Colonic mucosa (tissue), 4 donors: ENCODE results near the gene CHPT1. TPM values are rescaled to one million over a fixed set of nuclear protein-coding genes. Genes with fewer than 3 reads are reported as not detected.

Source experiments
- DNase-seq: peaks from one replicate; pipeline ENCODE4 v3.0.0-alpha.2; 2020
- H3K27ac ChIP-seq: fragments of 200-600 bp; one replicate; pipeline ENCODE4 v1.8.0; 2021
- H3K27me3 ChIP-seq: fragments of 200-600 bp; one replicate; pipeline ENCODE4 v1.8.0; 2021
- H3K36me3 ChIP-seq: fragments of 200-600 bp; one replicate; pipeline ENCODE4 v1.8.0; 2021
- H3K4me1 ChIP-seq: fragments of 200-600 bp; one replicate; pipeline ENCODE4 v1.8.0; 2021; ENCODE audit warnings: mild to moderate bottlenecking
- H3K4me3 ChIP-seq: fragments of 200-600 bp; one replicate; pipeline ENCODE4 v1.8.0; 2021
- H3K9ac ChIP-seq, 2 donors: one replicate each; pipeline ENCODE4 v1.7.0; 2013; ENCODE audit warnings: control low read depth in 2 of 2, low read depth in 2 of 2, low read length in 2 of 2
- H3K9me3 ChIP-seq: fragments of 200-600 bp; one replicate; pipeline ENCODE4 v1.8.0; 2021
- intact Hi-C: fragments of 100-400 bp; cut with DNase I; formaldehyde crosslinking; loops from one replicate; pipeline ENCODE4 v1.14.1; 2022
- total RNA-seq, 2 donors: library from RNA; stranded (reverse); fragmentation: NEBNext Ultra II Directional in 1 of 2; extraction: Animal tissue kit (Norgen Biotek cat#: 25700) in 1 of 2; gene quantifications; one replicate each; pipeline ENCODE4 v1.2.1, GENCODE V29; 2021
- TF ChIP-seq, protein P1 (sequence below): fragments of 200-600 bp; IDR thresholded peaks from one replicate; pipeline ENCODE4 v1.8.0; 2022; ENCODE audit warnings: antibody characterized with exemption, mild to moderate bottlenecking
- donor health status: healthy.
- donor health status: DM: no; HTN: no; CAD: no.
- donor health status: DM: no; HTN: no; CAD: no.

The CHPT1 gene
- total RNA-seq, 2 donors from 2014 or later: 88.6 to 108 TPM

DNA sequence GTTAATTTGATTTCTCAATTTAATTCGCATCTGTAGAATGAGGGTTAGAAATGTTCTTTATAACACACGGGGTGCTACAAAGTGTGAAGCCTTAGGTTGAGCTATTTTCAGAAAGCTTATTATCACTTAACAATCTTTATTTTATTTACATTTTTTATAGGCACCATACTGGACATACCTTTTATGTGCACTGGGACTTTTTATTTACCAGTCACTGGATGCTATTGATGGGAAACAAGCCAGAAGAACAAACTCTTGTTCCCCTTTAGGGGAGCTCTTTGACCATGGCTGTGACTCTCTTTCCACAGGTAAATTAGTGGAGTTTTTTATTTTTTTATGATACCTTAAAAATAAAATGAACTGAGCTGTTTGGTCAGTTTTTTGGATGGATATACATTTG lies 16.5 kb downstream of the CHPT1 start:
- intact Hi-C loops: no loop called here
- TF ChIP-seq, protein P1, sequence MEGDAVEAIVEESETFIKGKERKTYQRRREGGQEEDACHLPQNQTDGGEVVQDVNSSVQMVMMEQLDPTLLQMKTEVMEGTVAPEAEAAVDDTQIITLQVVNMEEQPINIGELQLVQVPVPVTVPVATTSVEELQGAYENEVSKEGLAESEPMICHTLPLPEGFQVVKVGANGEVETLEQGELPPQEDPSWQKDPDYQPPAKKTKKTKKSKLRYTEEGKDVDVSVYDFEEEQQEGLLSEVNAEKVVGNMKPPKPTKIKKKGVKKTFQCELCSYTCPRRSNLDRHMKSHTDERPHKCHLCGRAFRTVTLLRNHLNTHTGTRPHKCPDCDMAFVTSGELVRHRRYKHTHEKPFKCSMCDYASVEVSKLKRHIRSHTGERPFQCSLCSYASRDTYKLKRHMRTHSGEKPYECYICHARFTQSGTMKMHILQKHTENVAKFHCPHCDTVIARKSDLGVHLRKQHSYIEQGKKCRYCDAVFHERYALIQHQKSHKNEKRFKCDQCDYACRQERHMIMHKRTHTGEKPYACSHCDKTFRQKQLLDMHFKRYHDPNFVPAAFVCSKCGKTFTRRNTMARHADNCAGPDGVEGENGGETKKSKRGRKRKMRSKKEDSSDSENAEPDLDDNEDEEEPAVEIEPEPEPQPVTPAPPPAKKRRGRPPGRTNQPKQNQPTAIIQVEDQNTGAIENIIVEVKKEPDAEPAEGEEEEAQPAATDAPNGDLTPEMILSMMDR: no peak
- Histone ChIP-seq H3K9ac (no peak overlapping the region), H3K9me3 (no peaks in the 10 kb centered on the region), H3K4me1 (no peaks in the 10 kb centered on the region), H3K36me3 (no peaks in the 10 kb centered on the region), H3K27me3 (no peaks in the 10 kb centered on the region), H3K27ac (peak overlapping the region; percentile 62), H3K4me3 (no peak overlapping the region)
- no peak for DNase-seq

DNA sequence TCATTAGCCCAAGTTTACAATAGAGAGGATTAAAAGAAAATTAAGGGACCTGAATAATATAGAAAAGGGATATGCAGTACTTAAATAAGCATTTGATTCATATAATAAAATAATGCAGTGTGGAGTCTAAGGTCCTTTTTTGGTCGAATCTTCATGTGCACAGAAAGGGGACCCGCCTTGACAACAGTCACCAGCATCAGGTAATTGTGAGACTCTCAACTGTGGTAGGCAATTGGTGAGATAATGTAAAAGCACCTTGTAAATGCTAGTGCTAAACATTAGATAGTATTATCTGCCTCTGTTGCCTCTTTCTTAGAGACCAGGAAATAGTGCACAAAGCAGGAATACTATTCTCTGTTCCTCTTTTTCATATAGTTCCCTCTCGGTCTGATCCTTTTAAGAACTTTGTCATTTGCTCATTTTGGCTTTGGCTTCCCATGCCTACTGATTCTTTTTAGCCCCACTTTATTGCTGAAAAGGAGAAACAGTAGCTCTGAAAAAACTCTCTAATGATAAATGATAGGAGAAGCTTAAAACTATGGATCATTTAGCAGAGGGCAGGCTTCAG lies 17.5 kb downstream of the CHPT1 start:
- no peaks in the 10 kb centered on the region for H3K27me3 ChIP-seq
- no peaks in the 10 kb centered on the region for H3K36me3 ChIP-seq
- no peaks in the 10 kb centered on the region for H3K9me3 ChIP-seq
- H3K4me1 ChIP-seq: no peaks in the 10 kb centered on the region
- H3K4me3 ChIP-seq: no peak overlapping the region
- intact Hi-C loops: no loop called here
- TF ChIP-seq, protein P1: no peak
- H3K9ac ChIP-seq: no peak overlapping the region
- H3K27ac ChIP-seq: peak overlapping the region; percentile 62
- DNase-seq: no peak

DNA sequence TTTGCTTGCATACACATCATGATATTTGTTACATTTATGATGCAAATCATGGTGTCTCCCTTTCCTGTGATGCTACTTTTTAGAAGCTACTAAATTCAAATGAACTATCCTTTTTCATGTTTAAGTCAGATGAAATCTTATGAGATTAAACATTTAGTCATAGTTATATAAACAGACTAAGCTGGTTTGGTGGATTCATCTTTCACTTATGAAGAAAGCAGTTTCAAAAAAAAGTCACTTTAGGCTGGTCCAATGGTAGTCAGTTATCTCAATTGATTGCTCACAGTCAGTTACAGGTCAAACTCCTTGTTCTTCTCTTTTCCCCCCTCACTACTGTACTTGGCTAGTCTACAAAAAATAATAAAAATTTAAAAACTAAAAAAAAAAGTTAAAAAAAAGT lies 22.1 kb downstream of the CHPT1 start:
- no peak for DNase-seq
- Histone ChIP-seq H3K27ac (no peak overlapping the region), H3K4me1 (no peaks in the 10 kb centered on the region), H3K4me3 (no peak overlapping the region), H3K27me3 (no peaks in the 10 kb centered on the region), H3K9ac (no peak overlapping the region), H3K9me3 (no peaks in the 10 kb centered on the region), H3K36me3 (no peaks in the 10 kb centered on the region)
- TF ChIP-seq, protein P1: no peak
- intact Hi-C loops: no loop called here

DNA sequence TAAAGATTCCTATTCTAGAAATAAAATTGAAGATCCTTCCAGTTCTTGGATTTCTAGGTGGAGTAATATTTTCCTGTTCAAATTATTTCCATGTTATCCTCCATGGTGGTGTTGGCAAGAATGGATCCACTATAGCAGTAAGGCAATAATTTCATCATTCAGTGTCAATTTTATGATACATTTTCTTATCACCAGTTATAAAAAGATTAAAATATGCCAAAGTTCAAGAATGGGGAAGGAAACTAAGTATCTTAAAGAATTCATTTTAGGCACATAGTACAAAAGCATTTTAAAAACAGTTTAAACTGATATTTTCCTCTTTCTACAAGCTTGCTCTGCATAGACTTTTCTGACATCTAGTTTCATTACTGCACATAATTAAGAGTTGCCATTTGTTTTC lies 22.7 kb downstream of the CHPT1 start:
- Histone ChIP-seq H3K4me3 (no peak overlapping the region), H3K9me3 (no peaks in the 10 kb centered on the region), H3K9ac (no peak overlapping the region), H3K27me3 (no peaks in the 10 kb centered on the region), H3K36me3 (no peaks in the 10 kb centered on the region), H3K27ac (no peak overlapping the region), H3K4me1 (no peaks in the 10 kb centered on the region)
- no peak for DNase-seq
- intact Hi-C loops: no loop called here
- TF ChIP-seq, protein P1: no peak

DNA sequence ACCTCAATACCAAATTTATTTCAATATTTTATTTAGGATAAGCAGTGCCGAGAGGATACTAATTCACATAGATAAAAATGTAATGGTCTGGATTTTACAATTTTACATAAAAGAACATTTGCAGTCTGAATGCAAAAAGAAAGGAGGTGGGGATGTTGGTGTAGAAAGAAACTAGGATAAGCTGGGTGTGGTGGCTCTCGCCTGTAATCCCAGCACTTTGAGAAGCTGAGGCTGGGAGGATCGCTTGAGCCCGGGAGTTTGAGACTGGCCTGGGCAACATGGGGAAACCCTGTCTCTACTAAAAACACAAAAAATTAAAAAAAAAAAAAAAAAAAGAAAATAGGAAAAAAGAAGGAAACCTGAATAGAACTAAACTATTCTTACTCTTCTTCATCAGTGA lies 25.0 kb downstream of the CHPT1 start:
- Histone ChIP-seq H3K36me3 (no peaks in the 10 kb centered on the region), H3K9ac (no peak overlapping the region), H3K27me3 (no peaks in the 10 kb centered on the region), H3K4me3 (no peak overlapping the region), H3K27ac (no peak overlapping the region), H3K9me3 (no peaks in the 10 kb centered on the region), H3K4me1 (no peaks in the 10 kb centered on the region)
- intact Hi-C loops: no loop called here
- TF ChIP-seq, protein P1: no peak
- no peak for DNase-seq

DNA sequence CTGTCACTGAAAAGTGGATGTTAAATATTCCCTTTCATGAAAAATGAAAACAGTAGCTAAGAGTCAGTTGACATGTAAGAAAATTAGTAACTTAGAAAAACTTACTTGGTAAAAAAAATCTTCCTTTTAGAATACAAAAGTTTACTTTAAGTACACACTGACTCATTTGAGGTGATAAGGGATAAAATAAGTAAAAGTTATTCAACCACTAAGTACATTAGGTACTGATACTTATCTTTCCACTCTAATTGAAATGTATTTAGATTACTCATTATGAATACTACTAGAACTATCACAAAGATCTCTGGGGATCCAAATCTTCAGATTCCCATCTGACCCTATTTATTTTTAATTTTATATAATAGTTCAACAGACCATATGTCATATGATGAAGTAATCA lies 29.7 kb downstream of the CHPT1 start:
- DNase-seq: no peak
- Histone ChIP-seq H3K36me3 (no peaks in the 10 kb centered on the region), H3K27ac (no peak overlapping the region), H3K9ac (no peak overlapping the region), H3K27me3 (no peaks in the 10 kb centered on the region), H3K4me1 (no peaks in the 10 kb centered on the region), H3K9me3 (no peaks in the 10 kb centered on the region), H3K4me3 (no peak overlapping the region)
- intact Hi-C loops: no loop called here
- TF ChIP-seq, protein P1: no peak
